Panc1 (cell line): ENCODE measurements around the gene ZDHHC1.

ENCODE experiments used
- POLR2AphosphoS5 ChIP-seq: IDR thresholded peaks from 2 replicates; pipeline ENCODE4 v1.6.1; 2012; ENCODE audit warnings: mild to moderate bottlenecking, low read depth, low read length, moderate library complexity
- TF ChIP-seq, protein P1 (sequence below): fragments of 450-650 bp; IDR thresholded peaks from 2 replicates; pipeline ENCODE4 v1.5.1; 2017; ENCODE audit warnings: mild to moderate bottlenecking
- TF ChIP-seq, protein P2 (sequence below), 2 experiments: IDR thresholded peaks; 2 replicates each; pipeline ENCODE4 v1.6.1; 2011 to 2012; ENCODE audit warnings: low read depth in 2 of 2, control low read depth in 1 of 2, low read length in 1 of 2, mild to moderate bottlenecking in 1 of 2, moderate library complexity in 1 of 2; ENCODE audit not compliant: insufficient read depth in 1 of 2

DNA sequence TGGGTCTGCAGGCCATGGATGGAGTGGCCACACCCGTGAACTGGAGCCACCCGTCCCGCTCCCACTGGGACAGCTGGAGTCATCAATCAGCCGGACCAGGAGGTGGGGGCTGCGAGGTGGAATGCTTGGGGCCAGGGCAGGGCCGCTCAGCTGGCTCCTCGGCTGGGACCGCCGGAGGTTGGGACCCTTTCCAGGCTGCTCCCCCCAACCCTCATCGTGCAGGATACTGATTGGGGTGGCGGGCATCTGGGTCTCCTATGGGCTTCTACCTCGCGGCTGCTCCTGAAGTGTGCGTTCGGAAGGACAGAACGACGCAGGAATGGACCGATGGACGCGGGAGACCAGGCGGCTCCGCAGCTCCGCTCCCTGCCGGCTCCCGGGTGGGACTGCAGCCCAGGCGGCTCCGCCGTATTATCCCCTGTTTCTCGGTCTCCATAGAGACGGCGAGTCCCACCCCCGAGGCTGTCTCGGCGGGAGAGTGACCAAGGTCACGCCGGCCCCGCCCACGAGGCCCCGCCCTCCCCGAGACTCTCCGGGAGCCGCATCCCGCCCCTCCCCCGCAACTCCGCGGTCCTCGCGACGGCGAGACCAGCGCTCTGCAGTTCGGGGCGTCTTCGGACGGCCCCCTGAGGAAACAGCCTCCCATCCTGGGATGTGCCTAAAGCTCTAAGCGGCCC lies 23.0 kb downstream of the ZDHHC1 start, which contains the start of gene TPPP3:
- no peak for TF ChIP-seq POLR2AphosphoS5
- TF ChIP-seq, protein P1, sequence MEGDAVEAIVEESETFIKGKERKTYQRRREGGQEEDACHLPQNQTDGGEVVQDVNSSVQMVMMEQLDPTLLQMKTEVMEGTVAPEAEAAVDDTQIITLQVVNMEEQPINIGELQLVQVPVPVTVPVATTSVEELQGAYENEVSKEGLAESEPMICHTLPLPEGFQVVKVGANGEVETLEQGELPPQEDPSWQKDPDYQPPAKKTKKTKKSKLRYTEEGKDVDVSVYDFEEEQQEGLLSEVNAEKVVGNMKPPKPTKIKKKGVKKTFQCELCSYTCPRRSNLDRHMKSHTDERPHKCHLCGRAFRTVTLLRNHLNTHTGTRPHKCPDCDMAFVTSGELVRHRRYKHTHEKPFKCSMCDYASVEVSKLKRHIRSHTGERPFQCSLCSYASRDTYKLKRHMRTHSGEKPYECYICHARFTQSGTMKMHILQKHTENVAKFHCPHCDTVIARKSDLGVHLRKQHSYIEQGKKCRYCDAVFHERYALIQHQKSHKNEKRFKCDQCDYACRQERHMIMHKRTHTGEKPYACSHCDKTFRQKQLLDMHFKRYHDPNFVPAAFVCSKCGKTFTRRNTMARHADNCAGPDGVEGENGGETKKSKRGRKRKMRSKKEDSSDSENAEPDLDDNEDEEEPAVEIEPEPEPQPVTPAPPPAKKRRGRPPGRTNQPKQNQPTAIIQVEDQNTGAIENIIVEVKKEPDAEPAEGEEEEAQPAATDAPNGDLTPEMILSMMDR = peak; percentile 62
- TF ChIP-seq, protein P2, sequence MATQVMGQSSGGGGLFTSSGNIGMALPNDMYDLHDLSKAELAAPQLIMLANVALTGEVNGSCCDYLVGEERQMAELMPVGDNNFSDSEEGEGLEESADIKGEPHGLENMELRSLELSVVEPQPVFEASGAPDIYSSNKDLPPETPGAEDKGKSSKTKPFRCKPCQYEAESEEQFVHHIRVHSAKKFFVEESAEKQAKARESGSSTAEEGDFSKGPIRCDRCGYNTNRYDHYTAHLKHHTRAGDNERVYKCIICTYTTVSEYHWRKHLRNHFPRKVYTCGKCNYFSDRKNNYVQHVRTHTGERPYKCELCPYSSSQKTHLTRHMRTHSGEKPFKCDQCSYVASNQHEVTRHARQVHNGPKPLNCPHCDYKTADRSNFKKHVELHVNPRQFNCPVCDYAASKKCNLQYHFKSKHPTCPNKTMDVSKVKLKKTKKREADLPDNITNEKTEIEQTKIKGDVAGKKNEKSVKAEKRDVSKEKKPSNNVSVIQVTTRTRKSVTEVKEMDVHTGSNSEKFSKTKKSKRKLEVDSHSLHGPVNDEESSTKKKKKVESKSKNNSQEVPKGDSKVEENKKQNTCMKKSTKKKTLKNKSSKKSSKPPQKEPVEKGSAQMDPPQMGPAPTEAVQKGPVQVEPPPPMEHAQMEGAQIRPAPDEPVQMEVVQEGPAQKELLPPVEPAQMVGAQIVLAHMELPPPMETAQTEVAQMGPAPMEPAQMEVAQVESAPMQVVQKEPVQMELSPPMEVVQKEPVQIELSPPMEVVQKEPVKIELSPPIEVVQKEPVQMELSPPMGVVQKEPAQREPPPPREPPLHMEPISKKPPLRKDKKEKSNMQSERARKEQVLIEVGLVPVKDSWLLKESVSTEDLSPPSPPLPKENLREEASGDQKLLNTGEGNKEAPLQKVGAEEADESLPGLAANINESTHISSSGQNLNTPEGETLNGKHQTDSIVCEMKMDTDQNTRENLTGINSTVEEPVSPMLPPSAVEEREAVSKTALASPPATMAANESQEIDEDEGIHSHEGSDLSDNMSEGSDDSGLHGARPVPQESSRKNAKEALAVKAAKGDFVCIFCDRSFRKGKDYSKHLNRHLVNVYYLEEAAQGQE (IDR thresholded peaks at IDR 0.05; ENCODE audit: insufficient read depth in 1 of 2, low read depth in 2 of 2, low read length in 1 of 2) = no peak
